SJSA1 (cell line): ENCODE measurements around the gene ABCC9. TPM values are rescaled to one million over a fixed set of nuclear protein-coding genes. Genes with fewer than 3 reads are reported as not detected.

Experiments
- DNase-seq, 2 experiments: peaks; one replicate each; pipeline ENCODE4 v3.0.0-alpha.2; 2015 to 2020; ENCODE audit warnings: low spot score in 2 of 2, low read depth in 1 of 2
- H3K27ac ChIP-seq: fragments of 250-450 bp; sonication (Bioruptor Pico); 2 replicates; pipeline ENCODE4 v1.5.1; 2020; ENCODE audit warnings: mild to moderate bottlenecking, moderate library complexity
- H3K27me3 ChIP-seq: fragments of 250-450 bp; sonication (Bioruptor Pico); replicated peaks from 2 replicates; pipeline ENCODE4 v1.5.1; 2020; ENCODE audit warnings: mild to moderate bottlenecking, moderate library complexity
- H3K36me3 ChIP-seq: fragments of 250-450 bp; sonication (Bioruptor Pico); 2 replicates; pipeline ENCODE4 v1.5.1; 2020; ENCODE audit warnings: mild to moderate bottlenecking
- H3K4me1 ChIP-seq: fragments of 250-450 bp; sonication (Bioruptor Pico); replicated peaks from 2 replicates; pipeline ENCODE4 v1.6.1; 2021; ENCODE audit warnings: mild to moderate bottlenecking
- H3K4me3 ChIP-seq: fragments of 250-450 bp; sonication (Bioruptor Pico); 2 replicates; pipeline ENCODE4 v1.5.1; 2020; ENCODE audit warnings: mild to moderate bottlenecking
- H3K9me3 ChIP-seq: fragments of 250-450 bp; sonication (Bioruptor Pico); replicated peaks from 2 replicates; pipeline ENCODE4 v1.5.1; 2020; ENCODE audit warnings: mild to moderate bottlenecking
- total RNA-seq: library from RNA; depleted of rRNA; stranded (reverse); fragments of >200 nt; shearing (Covaris generic); gene quantifications from 2 replicates; pipeline ENCODE4 v1.2.3, GENCODE V29; 2014; rRNA removed

The ABCC9 gene
- total RNA-seq, 1 experiment from 2014 or later: 1.4 TPM

GRCh38 chr12:21759737-21760136 lies 181.5 kb downstream of the ABCC9 start:
- Histone ChIP-seq H3K36me3 (no peaks in the 10 kb centered on the region), H3K4me3 (no peak overlapping the region), H3K27ac (no peak overlapping the region), H3K4me1 (no peaks in the 10 kb centered on the region), H3K9me3 (no peaks in the 10 kb centered on the region), H3K27me3 (no peaks in the 10 kb centered on the region)
- DNase-seq: no peak

DNA sequence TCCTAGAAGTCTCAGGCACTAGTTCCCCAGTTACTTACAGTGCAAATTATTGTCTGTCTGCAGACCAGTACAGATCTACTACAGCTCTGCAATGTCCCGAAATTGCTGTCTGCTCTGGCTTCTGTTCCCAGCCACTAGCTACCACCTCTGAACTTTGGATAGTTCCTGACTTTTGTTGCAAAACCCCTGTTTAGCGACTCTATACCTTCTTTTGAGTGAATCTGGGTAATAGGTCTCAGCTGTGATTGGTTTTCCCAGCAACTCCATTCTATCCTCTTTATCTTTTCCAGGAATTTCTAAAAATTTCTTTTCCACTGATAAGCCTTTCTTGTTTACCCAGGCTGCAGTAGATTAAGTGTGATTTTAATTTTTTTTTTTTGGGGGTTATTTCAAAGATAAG lies 183.5 kb downstream of the ABCC9 start:
- no peaks in the 10 kb centered on the region for H3K27me3 ChIP-seq
- H3K9me3 ChIP-seq: no peaks in the 10 kb centered on the region
- no peak overlapping the region for H3K27ac ChIP-seq
- H3K4me3 ChIP-seq: no peak overlapping the region
- no peaks in the 10 kb centered on the region for H3K4me1 ChIP-seq
- DNase-seq: no peak
- H3K36me3 ChIP-seq: no peaks in the 10 kb centered on the region

DNA sequence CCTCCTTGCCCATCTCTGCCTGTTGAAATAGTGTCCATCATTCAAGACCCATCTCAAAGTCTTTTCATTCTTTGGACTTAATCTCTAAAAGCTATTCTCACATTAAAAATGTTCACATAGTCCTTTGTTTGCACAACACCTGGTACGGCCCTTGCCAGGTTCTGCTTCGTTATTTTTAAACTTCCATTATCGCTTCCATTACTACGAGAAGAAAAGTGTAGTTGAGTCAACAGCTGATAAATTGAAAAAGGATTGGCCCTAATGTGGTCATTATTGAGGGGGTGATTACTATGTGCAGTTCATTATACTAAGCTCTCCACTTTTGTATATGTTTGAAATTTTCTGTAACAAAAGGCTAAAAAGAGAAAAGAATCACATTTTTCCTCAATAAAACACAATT lies 184.5 kb downstream of the ABCC9 start:
- no peaks in the 10 kb centered on the region for H3K9me3 ChIP-seq
- H3K27me3 ChIP-seq: no peaks in the 10 kb centered on the region
- H3K36me3 ChIP-seq: no peaks in the 10 kb centered on the region
- H3K27ac ChIP-seq: no peak overlapping the region
- H3K4me3 ChIP-seq: no peak overlapping the region
- no peaks in the 10 kb centered on the region for H3K4me1 ChIP-seq
- no peak for DNase-seq

- H3K4me1 ChIP-seq: no peaks in the 10 kb centered on the region
- no peaks in the 10 kb centered on the region for H3K9me3 ChIP-seq
- H3K4me3 ChIP-seq: no peak overlapping the region
- no peaks in the 10 kb centered on the region for H3K27me3 ChIP-seq
- H3K36me3 ChIP-seq: no peaks in the 10 kb centered on the region
- no peak for DNase-seq
- no peak overlapping the region for H3K27ac ChIP-seq
Observed at GRCh38 chr12:21751517-21751916, 189.7 kb downstream of the ABCC9 start.

Other genes with a start within 250 kb of the ABCC9 start
- not detected in 2 replicates for gene KCNJ8, start 166.7 kb downstream of the ABCC9 start, total RNA-seq
- 30.8 and 40.4 TPM in 2 replicates for gene CMAS, start 104.8 kb upstream of the ABCC9 start, total RNA-seq